GM18508 (cell line): Measurements from ENCODE around the gene NOS1.

Experiments used
- ATAC-seq: cut with Tn5 transposase; IDR thresholded peaks from one replicate; pipeline ENCODE4 v1.9.1; 2021; ENCODE audit warnings: moderate number of reproducible peaks; ENCODE audit not compliant: insufficient read depth, unreplicated experiment

The NOS1 gene

GRCh38 chr12:117334051-117334450, 27.4 kb downstream of the NOS1 start:
- ATAC-seq = no peak

GRCh38 chr12:117333331-117333881, 28.0 kb downstream of the NOS1 start:
- ATAC-seq = no peak

GRCh38 chr12:117331691-117332090, 29.7 kb downstream of the NOS1 start:
- no peak for ATAC-seq

- ATAC-seq = no peak
These were observed 30.8 kb downstream of the NOS1 start for GRCh38 chr12:117330441-117331113.

GRCh38 chr12:117329756-117330155, 31.7 kb downstream of the NOS1 start:
- no peak for ATAC-seq

- ATAC-seq = no peak
These were observed 32.8 kb downstream of the NOS1 start for GRCh38 chr12:117328556-117329100.

GRCh38 chr12:117322428-117322827, 39.0 kb downstream of the NOS1 start:
- ATAC-seq = no peak

GRCh38 chr12:117321572-117321971, 39.9 kb downstream of the NOS1 start:
- no peak for ATAC-seq

- no peak for ATAC-seq
These were observed 42.8 kb downstream of the NOS1 start for GRCh38 chr12:117318591-117318990.

GRCh38 chr12:117316336-117316735, 45.1 kb downstream of the NOS1 start:
- ATAC-seq = no peak

GRCh38 chr12:117313926-117314325, 47.5 kb downstream of the NOS1 start:
- no peak for ATAC-seq

GRCh38 chr12:117312770-117313169, 48.7 kb downstream of the NOS1 start:
- no peak for ATAC-seq

GRCh38 chr12:117309276-117309925, 52.0 kb downstream of the NOS1 start:
- no peak for ATAC-seq

GRCh38 chr12:117300174-117300573, 61.3 kb downstream of the NOS1 start:
- ATAC-seq = no peak

GRCh38 chr12:117298648-117299225, 62.7 kb downstream of the NOS1 start:
- no peak for ATAC-seq

GRCh38 chr12:117298191-117298590, 63.2 kb downstream of the NOS1 start:
- no peak for ATAC-seq

- ATAC-seq = no peak
These were observed 67.2 kb downstream of the NOS1 start for GRCh38 chr12:117294189-117294603.

GRCh38 chr12:117293510-117293909, 67.9 kb downstream of the NOS1 start:
- no peak for ATAC-seq

GRCh38 chr12:117292688-117293087, 68.7 kb downstream of the NOS1 start:
- ATAC-seq = no peak

GRCh38 chr12:117284140-117284539, 77.3 kb downstream of the NOS1 start:
- ATAC-seq = no peak

GRCh38 chr12:117282490-117282889, 78.9 kb downstream of the NOS1 start:
- no peak for ATAC-seq
